WTC11 (cell line): ENCODE measurements around the gene TIMD4.

Experiments used
- NR2C2 ChIP-seq: sonication (generic); formaldehyde crosslinking; IDR thresholded peaks from 2 replicates; pipeline ENCODE4 v1.8.0; 2022; ENCODE audit warnings: mild to moderate bottlenecking, missing genetic modification reagents
- TEAD4 ChIP-seq: sonication (generic); formaldehyde crosslinking; IDR thresholded peaks from 2 replicates; pipeline ENCODE4 v1.8.0; 2022; ENCODE audit warnings: mild to moderate bottlenecking, missing genetic modification reagents
- ZNF396 ChIP-seq: fragments of 250-450 bp; sonication (Bioruptor Pico); IDR thresholded peaks from 2 replicates; pipeline ENCODE4 v1.8.0; 2021; ENCODE audit warnings: mild to moderate bottlenecking, moderate library complexity, borderline replicate concordance
- TF ChIP-seq, protein P1 (sequence below): sonication (generic); formaldehyde crosslinking; conservative IDR thresholded peaks from 2 replicates; pipeline ENCODE4 v1.8.1; 2022; ENCODE audit warnings: mild to moderate bottlenecking, missing genetic modification reagents
- TF ChIP-seq, protein P2 (sequence below): fragments of 200-600 bp; IDR thresholded peaks from 2 replicates; pipeline ENCODE4 v1.8.0; 2022; ENCODE audit warnings: antibody characterized with exemption
- TF ChIP-seq, protein P3 (sequence below): sonication (generic); formaldehyde crosslinking; IDR thresholded peaks from 2 replicates; pipeline ENCODE4 v1.8.0; 2022; ENCODE audit warnings: mild to moderate bottlenecking, missing genetic modification reagents

DNA sequence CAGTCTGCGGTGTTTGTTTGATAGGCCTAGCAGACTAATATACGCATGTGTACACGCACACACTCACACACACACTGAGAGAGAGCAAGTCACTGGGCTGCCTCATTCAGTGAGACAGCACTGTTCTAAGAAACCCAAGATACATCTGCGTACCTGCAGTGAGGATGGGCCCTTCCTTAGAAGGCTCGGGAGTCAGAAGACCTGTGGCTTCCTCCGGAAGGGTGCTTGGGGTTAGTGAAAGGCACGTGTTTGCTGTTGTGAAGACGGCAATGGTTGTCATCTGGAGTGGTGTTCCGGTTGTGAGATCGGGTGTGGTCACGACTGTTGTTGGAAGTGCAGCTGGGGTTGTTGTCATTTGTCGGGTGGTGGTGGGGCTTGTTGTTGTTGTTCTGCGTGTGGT lies 11.7 kb downstream of the TIMD4 start:
- no peak for TF ChIP-seq TEAD4
- TF ChIP-seq, protein P1, sequence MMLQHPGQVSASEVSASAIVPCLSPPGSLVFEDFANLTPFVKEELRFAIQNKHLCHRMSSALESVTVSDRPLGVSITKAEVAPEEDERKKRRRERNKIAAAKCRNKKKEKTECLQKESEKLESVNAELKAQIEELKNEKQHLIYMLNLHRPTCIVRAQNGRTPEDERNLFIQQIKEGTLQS (CRISPR knock-in tag): no peak
- TF ChIP-seq, protein P2, sequence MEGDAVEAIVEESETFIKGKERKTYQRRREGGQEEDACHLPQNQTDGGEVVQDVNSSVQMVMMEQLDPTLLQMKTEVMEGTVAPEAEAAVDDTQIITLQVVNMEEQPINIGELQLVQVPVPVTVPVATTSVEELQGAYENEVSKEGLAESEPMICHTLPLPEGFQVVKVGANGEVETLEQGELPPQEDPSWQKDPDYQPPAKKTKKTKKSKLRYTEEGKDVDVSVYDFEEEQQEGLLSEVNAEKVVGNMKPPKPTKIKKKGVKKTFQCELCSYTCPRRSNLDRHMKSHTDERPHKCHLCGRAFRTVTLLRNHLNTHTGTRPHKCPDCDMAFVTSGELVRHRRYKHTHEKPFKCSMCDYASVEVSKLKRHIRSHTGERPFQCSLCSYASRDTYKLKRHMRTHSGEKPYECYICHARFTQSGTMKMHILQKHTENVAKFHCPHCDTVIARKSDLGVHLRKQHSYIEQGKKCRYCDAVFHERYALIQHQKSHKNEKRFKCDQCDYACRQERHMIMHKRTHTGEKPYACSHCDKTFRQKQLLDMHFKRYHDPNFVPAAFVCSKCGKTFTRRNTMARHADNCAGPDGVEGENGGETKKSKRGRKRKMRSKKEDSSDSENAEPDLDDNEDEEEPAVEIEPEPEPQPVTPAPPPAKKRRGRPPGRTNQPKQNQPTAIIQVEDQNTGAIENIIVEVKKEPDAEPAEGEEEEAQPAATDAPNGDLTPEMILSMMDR: no peak
- no peak for TF ChIP-seq NR2C2
- TF ChIP-seq ZNF396 (CRISPR knock-in tag): no peak
- TF ChIP-seq, protein P3, sequence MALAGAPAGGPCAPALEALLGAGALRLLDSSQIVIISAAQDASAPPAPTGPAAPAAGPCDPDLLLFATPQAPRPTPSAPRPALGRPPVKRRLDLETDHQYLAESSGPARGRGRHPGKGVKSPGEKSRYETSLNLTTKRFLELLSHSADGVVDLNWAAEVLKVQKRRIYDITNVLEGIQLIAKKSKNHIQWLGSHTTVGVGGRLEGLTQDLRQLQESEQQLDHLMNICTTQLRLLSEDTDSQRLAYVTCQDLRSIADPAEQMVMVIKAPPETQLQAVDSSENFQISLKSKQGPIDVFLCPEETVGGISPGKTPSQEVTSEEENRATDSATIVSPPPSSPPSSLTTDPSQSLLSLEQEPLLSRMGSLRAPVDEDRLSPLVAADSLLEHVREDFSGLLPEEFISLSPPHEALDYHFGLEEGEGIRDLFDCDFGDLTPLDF: no peak
